ENCODE measurements around the gene PRPF18.

GRCh38 chr10:13615650-13616300 lies 29.0 kb downstream of the PRPF18 start:
- TF ChIP-seq CTCF (conservative IDR thresholded peaks at IDR 0.05; ENCODE audit: low read depth, low read length) (no peak), EZH2 (IDR thresholded peaks at IDR 0.05; ENCODE audit: borderline replicate concordance, low read depth, low read length, poor library complexity, severe bottlenecking) (no peak)
